K562 treated with DMSO at 1 percent for 24 hours (cell line): ENCODE data around the gene PDCD1. TPM values are rescaled to one million over a fixed set of nuclear protein-coding genes. Genes with fewer than 3 reads are reported as not detected.

Source experiments
- total RNA-seq: library from RNA; unstranded; fragments of 300-600 nt; gene quantifications from 2 replicates; pipeline ENCODE4 v1.2.3, GENCODE V29; 2022; ENCODE audit warnings: low read depth; ENCODE audit not compliant: insufficient read depth

PDCD1 gene
- 0.12 TPM in 1 of 2 replicates, not detected in the other for total RNA-seq

DNA sequence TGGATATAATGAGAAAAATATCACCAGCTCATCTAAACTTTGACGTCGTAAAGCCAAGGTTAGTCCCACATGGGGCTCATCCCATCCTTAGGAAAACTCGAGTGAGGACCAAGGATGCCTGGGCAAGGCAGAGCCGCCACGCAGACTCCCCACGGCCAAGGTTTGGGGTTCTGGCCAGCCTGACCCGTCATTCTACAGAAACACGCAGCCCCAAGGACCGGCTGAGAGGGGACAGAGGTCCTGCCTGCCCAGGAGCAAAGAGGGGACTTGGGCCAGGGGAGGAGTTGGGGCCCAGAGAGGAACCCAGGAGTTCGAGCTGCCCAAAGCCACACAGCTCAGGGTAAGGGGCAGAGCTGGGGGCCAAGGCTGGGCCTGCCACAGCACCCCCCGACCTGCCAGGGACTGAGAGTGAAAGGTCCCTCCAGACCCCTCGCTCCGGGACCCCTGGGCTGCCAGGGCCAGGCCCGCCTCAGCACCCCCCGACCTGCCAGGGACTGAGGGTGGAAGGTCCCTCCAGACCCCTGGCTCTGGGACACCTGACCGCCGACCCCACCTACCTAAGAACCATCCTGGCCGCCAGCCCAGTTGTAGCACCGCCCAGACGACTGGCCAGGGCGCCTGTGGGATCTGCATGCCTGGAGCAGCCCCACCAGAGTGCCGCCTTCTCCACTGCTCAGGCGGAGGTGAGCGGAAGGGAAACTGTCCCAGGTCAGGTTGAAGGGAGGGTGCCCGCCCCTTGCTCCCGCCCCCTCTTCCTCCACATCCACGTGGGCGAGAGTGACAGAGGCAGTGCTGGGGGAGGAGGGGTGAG lies at the start of gene PDCD1:
Gene PDCD1, minus strand, starts transcription at position 689 of the 811 bp plus-strand sequence. Its CDS starts 56 bp downstream, at position 633.

DNA sequence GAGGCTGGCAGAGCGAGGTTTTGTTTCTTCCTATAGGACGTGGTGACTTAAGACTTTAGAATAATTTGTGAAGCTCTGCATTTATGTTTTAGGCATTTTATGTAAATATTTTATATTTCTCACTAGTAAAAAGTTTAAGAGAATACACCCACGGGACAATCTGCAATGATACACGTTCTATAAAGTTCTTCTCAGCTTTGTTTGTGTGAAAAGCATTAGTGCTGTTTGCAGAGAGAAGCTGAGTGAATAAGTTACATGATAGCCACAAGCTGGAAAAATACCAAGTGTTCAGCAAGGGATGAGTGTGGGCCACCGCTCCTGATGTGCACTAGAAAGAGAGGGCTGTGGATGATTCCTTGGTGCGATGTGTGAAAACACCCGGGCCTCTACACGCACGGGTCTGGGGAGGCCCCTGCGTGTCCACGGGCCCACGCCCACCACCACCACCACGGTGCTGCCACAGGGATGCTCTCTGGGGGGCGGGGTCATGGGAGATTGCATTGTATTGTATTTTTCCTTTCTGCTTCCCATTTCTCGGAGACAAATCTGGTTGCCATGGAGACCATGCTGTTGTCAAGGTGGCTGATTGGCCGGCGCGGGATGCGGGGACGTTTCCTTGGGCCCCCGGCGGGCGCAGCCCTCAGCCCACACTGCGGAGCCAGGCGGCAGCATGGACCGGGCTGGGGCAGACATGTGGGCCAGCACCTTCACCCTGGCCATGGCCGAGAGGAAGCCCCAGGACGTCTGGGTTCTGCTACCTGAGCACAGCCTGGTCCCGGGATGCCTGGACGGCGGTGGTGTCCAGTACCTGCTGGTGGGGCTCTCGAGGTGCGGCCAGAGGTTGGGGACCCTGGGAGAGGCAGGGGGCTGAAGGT lies 10.6 kb upstream of the PDCD1 start, which contains the start of gene RTP5:
Gene RTP5, plus strand, starts transcription at position 643 of the 875 bp plus-strand sequence. Its CDS starts 28 bp downstream, at position 671.

DNA sequence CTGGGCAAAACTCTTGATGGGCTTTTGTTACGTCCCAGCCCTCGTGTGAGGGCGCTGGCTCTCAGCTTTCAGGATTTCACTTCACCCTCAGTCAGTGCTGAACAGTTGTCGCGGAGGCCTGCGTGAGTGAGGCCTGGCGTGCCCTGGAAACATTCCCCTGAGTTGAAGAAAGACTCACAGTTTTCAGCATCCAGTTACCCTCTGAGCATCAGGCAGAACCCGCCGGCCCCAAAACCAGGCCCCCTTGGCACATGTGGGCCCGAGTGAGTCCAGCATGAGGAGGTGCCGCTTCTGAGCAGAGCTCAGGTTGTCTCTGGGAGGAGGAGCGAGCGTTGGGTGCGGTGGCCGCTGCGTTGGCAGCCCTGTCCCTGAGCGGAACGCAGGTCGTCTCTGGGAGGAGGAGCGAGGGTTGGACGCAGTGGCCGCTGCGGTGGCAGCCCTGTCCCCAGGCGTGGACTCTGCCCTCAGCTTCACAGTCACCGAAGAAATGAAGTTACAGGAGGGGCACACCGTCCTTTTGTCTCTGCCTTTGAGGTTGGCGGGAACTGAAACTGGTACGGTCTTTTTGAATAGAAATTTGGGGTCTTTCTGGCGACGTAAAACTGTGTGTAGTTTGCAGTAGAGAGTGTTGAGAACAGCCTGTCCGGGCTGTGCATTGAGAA lies 49.8 kb downstream of the PDCD1 start, which contains the start of gene NEU4:
Gene NEU4, plus strand, starts transcription at position 473 of the 662 bp plus-strand sequence. CDS start 5,292 bp downstream, outside the sequence.

Other genes with a start within 250 kb of the PDCD1 start
- gene THAP4, start 221.7 kb downstream of the PDCD1 start, total RNA-seq: 56.0 and 58.7 TPM in 2 replicates
- gene ATG4B, start 221.2 kb downstream of the PDCD1 start, total RNA-seq: 62.3 and 64.0 TPM in 2 replicates
- gene DTYMK, start 172.1 kb downstream of the PDCD1 start, total RNA-seq: 90.5 and 90.9 TPM in 2 replicates
- gene ING5, start 156.9 kb downstream of the PDCD1 start, total RNA-seq: 20.4 and 27.6 TPM in 2 replicates
- gene D2HGDH, start 124.3 kb downstream of the PDCD1 start, total RNA-seq: 18.3 and 21.7 TPM in 2 replicates
- 0.52 and 0.85 TPM in 2 replicates for gene GAL3ST2, start 82.1 kb downstream of the PDCD1 start, total RNA-seq
- gene NEU4, start 49.7 kb downstream of the PDCD1 start, total RNA-seq: 0.75 and 0.80 TPM in 2 replicates
- gene RTP5, start 10.8 kb upstream of the PDCD1 start, total RNA-seq: not detected in 2 replicates